IPS DF 6.9 (cell line): ENCODE measurements around the gene TMEM184A.

Source experiments
- DNase-seq: peaks from one replicate; pipeline ENCODE4 v3.0.0-alpha.2; 2013; ENCODE audit warnings: low read depth, low spot score
- H3K27ac ChIP-seq: one replicate; pipeline ENCODE4 v1.5.1; 2013; ENCODE audit warnings: low read length, control low read depth
- H3K27me3 ChIP-seq: 2 replicates; pipeline ENCODE4 v1.6.1; 2013; ENCODE audit warnings: mild to moderate bottlenecking, low read length; ENCODE audit not compliant: control insufficient read depth, insufficient read depth
- H3K36me3 ChIP-seq: 2 replicates; pipeline ENCODE4 v1.6.1; 2013; ENCODE audit warnings: low read length; ENCODE audit not compliant: control insufficient read depth, insufficient read depth
- H3K4me1 ChIP-seq: 2 replicates; pipeline ENCODE4 v1.6.1; 2013; ENCODE audit warnings: low read length; ENCODE audit not compliant: control insufficient read depth, insufficient read depth
- H3K4me3 ChIP-seq: 2 replicates; pipeline ENCODE4 v1.5.1; 2013; ENCODE audit warnings: mild to moderate bottlenecking, low read length
- H3K9me3 ChIP-seq: 2 replicates; pipeline ENCODE4 v1.6.1; 2013; ENCODE audit warnings: low read length, inconsistent platforms; ENCODE audit not compliant: control insufficient read depth, insufficient read depth
- WGBS: extraction: QIAGEN DNeasy Blood & Tissue Kit; methylation state at CpG from one replicate; pipeline ENCODE4 v1.1.7; 2013; ENCODE audit warnings: mixed read lengths, missing lambda C conversion rate; ENCODE audit not compliant: insufficient read length, insufficient coverage; 5-methylcytosine and 5-hydroxymethylcytosine counted together

TMEM184A gene

DNA sequence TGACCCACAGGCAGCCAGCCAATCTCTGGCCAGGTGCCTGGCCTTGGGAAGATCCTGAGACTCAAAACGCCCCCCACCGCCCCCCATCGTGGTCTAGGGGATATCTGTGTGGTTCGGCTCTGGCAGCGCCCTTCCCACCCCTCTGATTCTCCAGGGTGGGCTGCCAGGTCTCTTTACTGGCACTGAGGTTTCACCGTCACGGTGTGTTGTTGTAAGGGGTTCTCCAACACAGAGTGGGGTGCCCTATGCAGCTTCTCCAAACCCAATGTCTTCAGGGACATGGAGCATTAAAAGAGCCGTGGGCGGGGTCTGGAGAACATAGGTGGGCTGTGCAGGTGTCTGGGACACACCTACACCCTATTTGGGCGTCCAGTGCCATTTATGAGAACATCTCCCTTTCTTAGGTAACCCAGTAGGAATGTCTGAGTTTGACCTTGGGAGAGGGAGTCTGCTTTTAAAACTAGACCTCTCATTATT is 24.0 kb downstream of the TMEM184A start:
- Histone ChIP-seq H3K9me3 (no peaks in the 10 kb centered on the region), H3K4me3 (no peak overlapping the region), H3K4me1 (peaks cover 17% of the 10 kb centered on the region), H3K27me3 (no peaks in the 10 kb centered on the region), H3K36me3 (no peaks in the 10 kb centered on the region), H3K27ac (no peak overlapping the region)
- no peak for DNase-seq
- WGBS = no CpG with 5 or more reads among the region's 10 CpGs

DNA sequence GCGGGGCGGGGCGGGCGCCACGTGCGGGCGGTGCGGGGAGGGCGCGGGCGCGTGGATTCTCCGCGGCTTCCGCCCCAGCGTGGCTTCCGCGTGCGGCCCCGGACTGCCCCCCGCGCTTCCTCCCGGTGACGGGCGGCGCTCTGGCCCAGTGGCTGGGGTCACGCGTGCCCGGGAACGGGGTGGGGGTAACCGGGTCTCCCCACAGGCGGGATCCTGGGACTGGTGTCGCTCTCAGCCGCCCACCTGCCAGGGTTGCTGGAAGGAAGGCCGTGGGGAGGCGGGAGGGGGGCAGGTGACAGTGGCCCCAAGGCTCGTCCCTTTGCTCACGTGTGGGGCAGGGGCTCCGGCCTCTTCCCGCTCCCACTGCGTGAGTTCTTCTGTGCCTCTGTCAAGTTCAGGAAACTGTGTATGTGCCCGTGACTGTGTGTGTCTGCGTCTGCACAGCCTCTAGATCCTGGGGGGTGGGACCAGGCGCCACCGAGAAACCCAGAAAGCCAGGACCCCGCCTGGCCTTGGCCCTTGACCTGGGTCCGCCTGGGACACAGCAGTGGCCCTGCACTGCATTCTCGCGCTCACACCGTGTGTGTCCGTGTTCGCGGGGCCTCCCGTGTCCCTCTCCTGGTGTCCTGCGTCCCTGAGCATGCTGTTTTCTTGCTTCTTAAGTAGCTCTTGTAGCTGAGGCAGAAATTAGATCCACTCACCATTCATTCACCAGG is 24.6 kb downstream of the TMEM184A start:
- peaks cover 13% of the 10 kb centered on the region for H3K4me1 ChIP-seq
- no peak overlapping the region for H3K27ac ChIP-seq
- WGBS = no CpG with 5 or more reads among the region's 55 CpGs

DNA sequence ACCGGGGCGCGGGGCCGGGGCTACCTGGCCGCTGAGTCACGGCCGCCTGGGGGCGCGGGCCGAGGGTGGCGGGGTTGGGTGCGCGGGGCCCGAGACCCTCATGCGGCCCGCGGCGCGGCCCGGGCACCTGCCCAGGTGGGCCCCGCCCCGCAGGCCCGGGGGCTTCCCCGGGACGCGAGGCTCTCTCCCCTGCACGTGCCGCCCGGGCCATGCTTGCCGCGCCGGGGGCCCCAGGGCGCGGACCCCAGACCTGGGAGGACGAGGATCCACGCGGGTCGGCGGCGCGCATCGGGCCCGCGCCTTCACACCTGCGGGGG is 25.1 kb downstream of the TMEM184A start:
- no peak for DNase-seq
- Histone ChIP-seq H3K4me1 (peaks cover 10% of the 10 kb centered on the region), H3K4me3 (peak overlapping the region; percentile 56; the same call in 1 of the 2 replicates), H3K27ac (no peak overlapping the region), H3K9me3 (no peaks in the 10 kb centered on the region), H3K27me3 (no peaks in the 10 kb centered on the region), H3K36me3 (no peaks in the 10 kb centered on the region)
- WGBS = no CpG with 5 or more reads among the region's 45 CpGs

More for the DNA sequence above, 24.6 kb downstream of the TMEM184A start:
- Histone ChIP-seq H3K4me3 (peak overlapping the region; percentile 56; the same call in 1 of the 2 replicates), H3K9me3 (no peaks in the 10 kb centered on the region), H3K27me3 (no peaks in the 10 kb centered on the region), H3K36me3 (no peaks in the 10 kb centered on the region)
- DNase-seq = no peak

GRCh38 chr7:1529383-1530116 is 26.5 kb downstream of the TMEM184A start:
- no peaks in the 10 kb centered on the region for H3K36me3 ChIP-seq
- H3K4me1 ChIP-seq = peaks cover 10% of the 10 kb centered on the region
- H3K9me3 ChIP-seq = no peaks in the 10 kb centered on the region
- no peak overlapping the region for H3K27ac ChIP-seq
- no peaks in the 10 kb centered on the region for H3K27me3 ChIP-seq
- no peak for DNase-seq
- no peak overlapping the region for H3K4me3 ChIP-seq
- WGBS = no CpG with 5 or more reads among the region's 21 CpGs

DNA sequence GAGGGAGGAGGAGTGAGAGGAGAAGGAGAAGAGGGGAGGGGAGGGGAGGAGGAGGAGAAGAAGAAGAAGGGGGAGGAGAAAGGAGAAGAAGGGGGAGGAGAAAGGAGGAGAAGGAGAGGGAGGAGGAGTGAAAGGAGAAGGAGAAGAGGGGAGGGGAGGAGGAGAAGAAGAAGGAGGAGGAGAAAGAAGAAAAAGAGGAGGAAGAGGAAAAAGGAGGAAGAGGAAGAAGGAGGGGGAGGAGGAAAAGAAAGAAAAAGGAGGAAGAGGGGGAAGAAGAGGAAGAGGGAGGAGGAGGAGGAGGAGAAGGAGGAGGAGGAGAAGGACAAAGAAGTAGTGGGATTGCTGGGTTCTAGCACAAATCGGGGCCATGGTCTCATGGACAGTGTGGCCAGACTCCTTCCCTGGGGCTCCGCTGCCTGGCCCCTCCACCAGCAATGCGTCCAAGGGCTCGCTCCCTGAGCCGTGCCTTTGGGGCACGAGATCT is 29.7 kb downstream of the TMEM184A start:
- no CpG with 5 or more reads among the region's 6 CpGs for WGBS

DNA sequence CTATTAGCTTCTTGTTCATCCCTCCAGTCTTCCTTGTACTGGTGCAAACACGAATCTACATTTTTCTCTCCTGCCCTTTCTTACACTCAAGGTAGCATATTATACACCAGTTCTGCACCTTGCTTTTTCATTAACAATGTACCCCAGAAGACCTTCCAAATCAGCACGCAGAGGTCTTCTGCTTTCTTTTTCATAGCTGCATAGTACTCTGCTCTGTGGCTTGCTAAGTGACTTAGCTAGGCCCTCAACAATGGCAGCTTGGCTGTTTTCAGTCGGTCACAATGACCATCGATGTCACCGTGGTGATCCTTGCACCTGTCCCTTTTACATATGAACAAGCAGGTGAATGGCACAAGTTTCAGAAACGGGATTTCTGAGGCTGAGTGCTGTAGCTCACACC is 30.6 kb downstream of the TMEM184A start:
- Histone ChIP-seq H3K9me3 (no peaks in the 10 kb centered on the region), H3K36me3 (no peaks in the 10 kb centered on the region), H3K4me1 (0 out of 2 replicates have a peak, but pooled peaks cover 2% of the 10 kb centered on the region), H3K27me3 (no peaks in the 10 kb centered on the region), H3K4me3 (no peak overlapping the region), H3K27ac (no peak overlapping the region)
- no peak for DNase-seq
- no CpG with 5 or more reads among the region's 6 CpGs for WGBS

More for the DNA sequence above, 29.7 kb downstream of the TMEM184A start:
- no peaks in the 10 kb centered on the region for H3K36me3 ChIP-seq
- DNase-seq = no peak
- no peaks in the 10 kb centered on the region for H3K27me3 ChIP-seq
- no peaks in the 10 kb centered on the region for H3K9me3 ChIP-seq
- H3K4me3 ChIP-seq = no peak overlapping the region
- H3K27ac ChIP-seq = no peak overlapping the region
- peaks cover 3% of the 10 kb centered on the region for H3K4me1 ChIP-seq

DNA sequence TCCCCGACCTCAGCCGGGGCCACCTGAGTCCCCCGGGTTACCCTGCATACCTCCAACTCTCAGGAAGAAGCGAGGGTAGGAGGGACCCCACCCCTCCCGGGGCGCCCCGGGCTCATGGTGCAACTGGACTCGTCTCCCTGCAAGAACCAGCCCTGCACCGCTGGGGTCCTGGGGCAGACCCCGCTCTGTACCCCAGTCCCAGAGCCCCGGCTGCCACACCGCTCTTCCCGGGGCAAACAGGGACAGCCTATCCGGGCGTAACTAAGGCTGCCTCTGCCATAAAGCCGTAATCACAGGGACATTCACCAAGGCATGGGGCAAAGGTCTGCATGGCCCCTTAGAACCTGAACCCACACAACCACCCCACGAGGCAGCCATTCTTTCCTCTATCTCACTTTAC is 32.2 kb downstream of the TMEM184A start:
- H3K9me3 ChIP-seq = no peaks in the 10 kb centered on the region
- no peak overlapping the region for H3K4me3 ChIP-seq
- H3K36me3 ChIP-seq = no peaks in the 10 kb centered on the region
- WGBS = no CpG with 5 or more reads among the region's 17 CpGs
- H3K27me3 ChIP-seq = no peaks in the 10 kb centered on the region
- 0 out of 2 replicates have a peak, but pooled peaks cover 2% of the 10 kb centered on the region for H3K4me1 ChIP-seq
- no peak for DNase-seq
- H3K27ac ChIP-seq = no peak overlapping the region

DNA sequence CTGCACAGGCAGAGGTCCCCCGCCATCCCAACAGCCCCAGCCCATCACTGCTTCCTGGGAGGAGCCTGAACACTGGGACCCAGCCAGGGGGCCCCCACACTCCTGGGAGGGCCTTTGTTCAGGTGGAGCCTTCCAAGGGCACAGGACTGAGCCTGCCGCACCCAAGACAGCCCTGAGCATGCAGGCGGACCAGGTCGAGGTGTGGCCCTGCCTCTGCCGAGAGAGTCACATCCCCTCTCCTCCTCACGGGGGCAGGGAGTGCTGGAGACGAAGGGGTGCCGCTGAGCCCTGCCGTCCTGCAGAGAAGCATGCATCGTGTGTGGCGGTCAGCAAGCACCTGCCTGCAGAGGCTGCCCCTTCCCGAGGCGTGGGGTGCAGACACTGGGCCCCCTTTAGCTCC is 32.8 kb downstream of the TMEM184A start:
- no CpG with 5 or more reads among the region's 13 CpGs for WGBS
- Histone ChIP-seq H3K4me1 (0 out of 2 replicates have a peak, but pooled peaks cover 2% of the 10 kb centered on the region), H3K27me3 (no peaks in the 10 kb centered on the region), H3K36me3 (no peaks in the 10 kb centered on the region), H3K4me3 (no peak overlapping the region), H3K9me3 (no peaks in the 10 kb centered on the region), H3K27ac (no peak overlapping the region)
- no peak for DNase-seq

- Histone ChIP-seq H3K36me3 (no peaks in the 10 kb centered on the region), H3K4me3 (no peak overlapping the region), H3K9me3 (no peaks in the 10 kb centered on the region), H3K27ac (no peak overlapping the region), H3K27me3 (no peaks in the 10 kb centered on the region), H3K4me1 (0 out of 2 replicates have a peak, but pooled peaks cover 2% of the 10 kb centered on the region)
- DNase-seq = no peak
- no CpG with 5 or more reads among the region's 11 CpGs for WGBS
Observed at GRCh38 chr7:1521456-1521855, 34.5 kb downstream of the TMEM184A start.

DNA sequence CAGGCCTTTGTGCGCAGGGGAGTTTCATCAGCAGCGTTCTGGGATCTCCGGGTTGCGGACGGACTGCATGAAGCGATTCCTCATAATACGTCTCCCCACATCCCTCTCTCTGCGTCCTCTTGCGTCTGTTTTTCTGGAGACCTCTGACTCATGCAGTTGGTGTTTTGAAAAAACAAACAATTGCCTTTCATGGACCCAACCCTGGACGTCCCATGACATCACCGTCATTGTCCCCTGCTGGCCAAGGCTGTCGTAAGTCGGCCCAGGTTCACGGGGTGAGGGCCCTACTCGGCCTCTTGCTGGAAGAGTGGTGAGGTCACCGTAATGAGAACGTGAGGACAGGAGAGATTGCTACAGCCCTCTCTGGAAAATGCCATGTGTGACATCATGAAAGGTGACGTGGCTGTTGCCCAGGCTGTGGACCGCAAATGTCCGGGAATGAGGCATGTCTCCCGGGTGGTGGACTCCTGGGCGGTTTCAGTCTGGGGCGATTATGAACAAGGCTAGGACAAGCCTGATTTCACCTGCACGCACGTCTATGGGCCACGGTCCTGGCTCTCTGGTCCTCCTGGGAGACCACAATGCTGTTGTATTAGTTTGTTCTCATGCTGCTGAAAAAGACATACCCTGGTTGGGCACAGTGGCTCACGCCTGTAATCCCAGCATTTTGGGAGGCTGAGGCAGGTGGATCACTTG is 35.3 kb downstream of the TMEM184A start:
- no peaks in the 10 kb centered on the region for H3K36me3 ChIP-seq
- H3K4me3 ChIP-seq = no peak overlapping the region
- no peaks in the 10 kb centered on the region for H3K9me3 ChIP-seq
- WGBS = no CpG with 5 or more reads among the region's 27 CpGs
- 0 out of 2 replicates have a peak, but pooled peaks cover 2% of the 10 kb centered on the region for H3K4me1 ChIP-seq
- H3K27ac ChIP-seq = no peak overlapping the region
- DNase-seq = no peak
- no peaks in the 10 kb centered on the region for H3K27me3 ChIP-seq
